ENCODE data around the gene DCBLD2. TPM values are rescaled to one million over a fixed set of nuclear protein-coding genes. Genes with fewer than 3 reads are reported as not detected.

Gene DCBLD2
- total RNA-seq, 1 experiment from 2014 or later: 48.0 TPM

DNA sequence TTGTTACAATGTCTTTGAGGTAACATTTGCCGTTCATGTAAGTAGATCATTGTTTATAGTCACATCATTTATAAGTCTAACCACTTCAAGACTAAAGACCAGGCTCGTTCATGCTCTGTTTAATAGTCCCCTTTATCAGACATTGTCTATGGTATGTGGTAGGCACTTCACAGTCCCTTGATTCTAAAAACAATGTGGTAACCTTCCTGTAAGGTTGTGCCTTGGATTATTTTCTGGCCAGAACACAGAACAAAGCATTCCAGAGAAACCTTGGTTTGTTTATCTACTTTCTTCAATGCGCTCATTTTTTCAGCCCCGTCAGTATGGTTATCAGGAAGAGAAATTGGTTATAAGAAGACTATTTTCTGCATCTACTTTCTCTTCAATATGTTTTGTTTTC, 154.6 kb downstream of the DCBLD2 start:
- peaks cover 3 to 5% of the 10 kb centered on the region in 2 experiments; a peak in 2 of 4 replicates for H3K4me1 Mint-ChIP-seq
- no peak overlapping the region for H2AK5ac ChIP-seq (ENCODE audit: insufficient read length, low read length)
- no peak overlapping the region for H2AFZ ChIP-seq (ENCODE audit: low read length)
- H4K20me1 ChIP-seq (ENCODE audit: control insufficient read depth, insufficient read depth, insufficient read length): no peaks in the 10 kb centered on the region
- no peak overlapping the region for H2BK15ac ChIP-seq (ENCODE audit: low read depth, low read length)
- no peak overlapping the region for H3K27ac ChIP-seq (ENCODE audit: insufficient read length, low read depth, low read length)
- no peaks in the 10 kb centered on the region for H3K79me2 ChIP-seq (ENCODE audit: insufficient read depth, low read length)
- H3K27ac Mint-ChIP-seq: no peak overlapping the region; a peak in 1 of 7 replicates
- no peaks in the 10 kb centered on the region for H3K27me3 Mint-ChIP-seq (ENCODE audit: low read depth)
- no peaks in the 10 kb centered on the region for H3K9me3 Mint-ChIP-seq
- H3K79me1 ChIP-seq (ENCODE audit: insufficient read depth, low read depth, low read length, poor library complexity, severe bottlenecking): no peaks in the 10 kb centered on the region
- H2BK12ac ChIP-seq (ENCODE audit: insufficient read length, low read depth, low read length): no peak overlapping the region
- no peak overlapping the region for H4K91ac ChIP-seq (ENCODE audit: insufficient read length, low read depth, low read length)
- no peaks in the 10 kb centered on the region for H3K9me3 ChIP-seq (ENCODE audit: control insufficient read depth, low read depth, low read length)
- H3T11ph ChIP-seq (ENCODE audit: low read length): no peak overlapping the region
- TF ChIP-seq, protein P1, sequence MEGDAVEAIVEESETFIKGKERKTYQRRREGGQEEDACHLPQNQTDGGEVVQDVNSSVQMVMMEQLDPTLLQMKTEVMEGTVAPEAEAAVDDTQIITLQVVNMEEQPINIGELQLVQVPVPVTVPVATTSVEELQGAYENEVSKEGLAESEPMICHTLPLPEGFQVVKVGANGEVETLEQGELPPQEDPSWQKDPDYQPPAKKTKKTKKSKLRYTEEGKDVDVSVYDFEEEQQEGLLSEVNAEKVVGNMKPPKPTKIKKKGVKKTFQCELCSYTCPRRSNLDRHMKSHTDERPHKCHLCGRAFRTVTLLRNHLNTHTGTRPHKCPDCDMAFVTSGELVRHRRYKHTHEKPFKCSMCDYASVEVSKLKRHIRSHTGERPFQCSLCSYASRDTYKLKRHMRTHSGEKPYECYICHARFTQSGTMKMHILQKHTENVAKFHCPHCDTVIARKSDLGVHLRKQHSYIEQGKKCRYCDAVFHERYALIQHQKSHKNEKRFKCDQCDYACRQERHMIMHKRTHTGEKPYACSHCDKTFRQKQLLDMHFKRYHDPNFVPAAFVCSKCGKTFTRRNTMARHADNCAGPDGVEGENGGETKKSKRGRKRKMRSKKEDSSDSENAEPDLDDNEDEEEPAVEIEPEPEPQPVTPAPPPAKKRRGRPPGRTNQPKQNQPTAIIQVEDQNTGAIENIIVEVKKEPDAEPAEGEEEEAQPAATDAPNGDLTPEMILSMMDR (conservative IDR thresholded peaks at IDR 0.05): no peak
- WGBS (ENCODE audit: extremely low coverage, insufficient read length, low lambda C conversion rate): no CpG with 5 or more reads among the region's 4 CpGs
- no peak overlapping the region for H2BK20ac ChIP-seq (ENCODE audit: low read depth, low read length, poor library complexity, severe bottlenecking)
- no peak overlapping the region for H2BK120ac ChIP-seq (ENCODE audit: low read depth, low read length, poor library complexity, severe bottlenecking)
- H3K18ac ChIP-seq (ENCODE audit: insufficient read length, low read depth, low read length): no peak overlapping the region
- H3K9ac ChIP-seq (ENCODE audit: extremely low read depth, insufficient read length, low read length): no peak overlapping the region
- H4K8ac ChIP-seq (replicated peaks; ENCODE audit: insufficient read length, low read depth, low read length): no peak overlapping the region
- no peaks in the 10 kb centered on the region for H3K4me1 ChIP-seq (ENCODE audit: insufficient read depth, low read length)
- no peak overlapping the region for H3K23ac ChIP-seq (ENCODE audit: insufficient read length, low read depth, low read length)
- no peak overlapping the region for H3K4ac ChIP-seq (ENCODE audit: low read depth, low read length)
- no peak for DNase-seq
- no peak overlapping the region for H3K56ac ChIP-seq (ENCODE audit: insufficient read length, low read depth, low read length)
- no peaks in the 10 kb centered on the region for H3K36me3 Mint-ChIP-seq (ENCODE audit: insufficient read depth in 1 of 3, low read depth in 3 of 3)
- no peak overlapping the region for H3K4me2 ChIP-seq (ENCODE audit: insufficient read depth, insufficient read length, low read length)
- no peak overlapping the region for H2BK5ac ChIP-seq (ENCODE audit: insufficient read length, low read length)
- no peaks in the 10 kb centered on the region for H3K27me3 ChIP-seq (ENCODE audit: insufficient read depth, low read length)
- no peak overlapping the region for H4K5ac ChIP-seq (ENCODE audit: insufficient read length, low read depth, low read length)
- no peak overlapping the region for H3K14ac ChIP-seq (ENCODE audit: insufficient read depth, low read length)
- no peak overlapping the region for H3K4me3 Mint-ChIP-seq
- no peaks in the 10 kb centered on the region for H3K23me2 ChIP-seq (ENCODE audit: insufficient read length, low read depth, low read length, poor library complexity, severe bottlenecking)
